Fibroblast of pulmonary artery (primary cell): ENCODE data around the gene LPP.

ENCODE experiments used
- DNase-seq: peaks from one replicate; pipeline ENCODE4 v3.0.0-alpha.2; 2010; ENCODE audit warnings: low read depth
- H3K4me3 ChIP-seq: replicated peaks from 2 replicates; pipeline ENCODE4 v1.5.1; 2011; ENCODE audit warnings: low read depth, mild to moderate bottlenecking, control low read depth, low read length, moderate library complexity
- CTCF ChIP-seq: IDR thresholded peaks from 2 replicates; pipeline ENCODE4 v1.5.1; 2011; ENCODE audit warnings: mild to moderate bottlenecking, control low read depth, low read length, inconsistent platforms; ENCODE audit errors: missing control alignments

Gene LPP

GRCh38 chr3:188137051-188137450 lies 16.9 kb upstream of the LPP start:
- no peak for DNase-seq
- H3K4me3 ChIP-seq = no peak overlapping the region
- no peak for TF ChIP-seq CTCF

- no peak for TF ChIP-seq CTCF
- no peak for DNase-seq
- no peak overlapping the region for H3K4me3 ChIP-seq
Measured at GRCh38 chr3:188139466-188139865, 14.5 kb upstream of the LPP start.

- no peak for DNase-seq
- H3K4me3 ChIP-seq = no peak overlapping the region
- no peak for TF ChIP-seq CTCF
Measured at GRCh38 chr3:188146219-188146618, 7.7 kb upstream of the LPP start.

GRCh38 chr3:188147782-188148181 lies 6.2 kb upstream of the LPP start:
- no peak for DNase-seq
- no peak overlapping the region for H3K4me3 ChIP-seq
- TF ChIP-seq CTCF = no peak

- no peak overlapping the region for H3K4me3 ChIP-seq
- no peak for TF ChIP-seq CTCF
- no peak for DNase-seq
Measured at GRCh38 chr3:188148318-188148717, 5.6 kb upstream of the LPP start.

GRCh38 chr3:188149587-188149986 lies 4.4 kb upstream of the LPP start:
- no peak for TF ChIP-seq CTCF
- no peak for DNase-seq
- H3K4me3 ChIP-seq = no peak overlapping the region

- no peak overlapping the region for H3K4me3 ChIP-seq
- DNase-seq = no peak
- no peak for TF ChIP-seq CTCF
Measured at GRCh38 chr3:188150982-188151381, 3.0 kb upstream of the LPP start.
